ENCODE data around the gene NOS1AP.
A peak's percentile ranks its signal among the peaks of the same experiment; 100 is the strongest.

NOS1AP gene

GRCh38 chr1:162375463-162375862 lies 306.0 kb downstream of the NOS1AP start:
- DNase-seq (ENCODE audit: insufficient read length, low spot score) (no peak), FAIRE-seq (no peak)
- no peak for TF ChIP-seq POLR2A (IDR thresholded peaks at IDR 0.05; ENCODE audit: low read depth, low read length)

- FAIRE-seq (no peak), DNase-seq (ENCODE audit: insufficient read length, low spot score) (no peak)
- no peak for TF ChIP-seq POLR2A (IDR thresholded peaks at IDR 0.05; ENCODE audit: low read depth, low read length)
These were observed 307.2 kb downstream of the NOS1AP start, which contains the start of gene SPATA46 for GRCh38 chr1:162376691-162377090. SPATA46 (minus strand) TSS chr1:162376854; CDS start chr1:162376790, 64 bp downstream.

GRCh38 chr1:162380061-162380846 lies 310.8 kb downstream of the NOS1AP start:
- DNase-seq (ENCODE audit: insufficient read length, low spot score) = no peak
- no peak for FAIRE-seq

GRCh38 chr1:162381383-162381782 lies 311.9 kb downstream of the NOS1AP start, which contains the start of gene C1orf226:
C1orf226 (plus strand) TSS chr1:162381728; CDS start chr1:162381902, 174 bp downstream.
- DNase-seq (ENCODE audit: insufficient read length, low spot score) (peak; percentile 52), FAIRE-seq (no peak)
- TF ChIP-seq POLR2A (IDR thresholded peaks at IDR 0.05; ENCODE audit: low read depth, low read length) = no peak

More at GRCh38 chr1:162380061-162380846, 310.8 kb downstream of the NOS1AP start:
- no peak for TF ChIP-seq POLR2A (IDR thresholded peaks at IDR 0.05; ENCODE audit: low read depth, low read length)

- TF ChIP-seq POLR2A (IDR thresholded peaks at IDR 0.05; ENCODE audit: low read depth, low read length) = no peak
- FAIRE-seq (no peak), DNase-seq (ENCODE audit: insufficient read length, low spot score) (no peak)
These were observed 312.7 kb downstream of the NOS1AP start for GRCh38 chr1:162381941-162382750.

GRCh38 chr1:162383091-162383490 lies 313.6 kb downstream of the NOS1AP start:
- FAIRE-seq (no peak), DNase-seq (ENCODE audit: insufficient read length, low spot score) (no peak)
- TF ChIP-seq POLR2A (IDR thresholded peaks at IDR 0.05; ENCODE audit: low read depth, low read length) = no peak

GRCh38 chr1:162383516-162383915 lies 314.0 kb downstream of the NOS1AP start:
- no peak for TF ChIP-seq POLR2A (IDR thresholded peaks at IDR 0.05; ENCODE audit: low read depth, low read length)
- no peak for FAIRE-seq

GRCh38 chr1:162384116-162384515 lies 314.6 kb downstream of the NOS1AP start:
- TF ChIP-seq POLR2A (IDR thresholded peaks at IDR 0.05; ENCODE audit: low read depth, low read length) = no peak
- DNase-seq (ENCODE audit: insufficient read length, low spot score) = no peak
- FAIRE-seq = no peak

More at GRCh38 chr1:162383516-162383915, 314.0 kb downstream of the NOS1AP start:
- DNase-seq (ENCODE audit: insufficient read length, low spot score) = no peak

- DNase-seq (ENCODE audit: insufficient read length, low spot score) (no peak), FAIRE-seq (no peak)
- no peak for TF ChIP-seq POLR2A (IDR thresholded peaks at IDR 0.05; ENCODE audit: low read depth, low read length)
These were observed 315.2 kb downstream of the NOS1AP start for GRCh38 chr1:162384601-162385279.

- FAIRE-seq (no peak), DNase-seq (ENCODE audit: insufficient read length, low spot score) (no peak)
- no peak for TF ChIP-seq POLR2A (IDR thresholded peaks at IDR 0.05; ENCODE audit: low read depth, low read length)
These were observed 315.8 kb downstream of the NOS1AP start for GRCh38 chr1:162385280-162385623.

- no peak for FAIRE-seq
- no peak for DNase-seq (ENCODE audit: insufficient read length, low spot score)
- TF ChIP-seq POLR2A (IDR thresholded peaks at IDR 0.05; ENCODE audit: low read depth, low read length) = no peak
These were observed 316.2 kb downstream of the NOS1AP start for GRCh38 chr1:162385702-162386101.

- no peak for FAIRE-seq
- TF ChIP-seq POLR2A (IDR thresholded peaks at IDR 0.05; ENCODE audit: low read depth, low read length) = no peak
These were observed 317.1 kb downstream of the NOS1AP start for GRCh38 chr1:162386292-162387225.

More at GRCh38 chr1:162386292-162387225, 317.1 kb downstream of the NOS1AP start:
- DNase-seq (ENCODE audit: insufficient read length, low spot score) = no peak

All from H54 (cell line).